DOHH2 (cell line): ENCODE data around the gene GPR4.

Experiments used
- H3F3A ChIP-seq: fragments of 200-600 bp; sonication (generic), shearing (Covaris generic); 2 replicates; pipeline ENCODE4 v1.6.0; 2016; ENCODE audit warnings: antibody characterized with exemption, mild to moderate bottlenecking; ENCODE audit not compliant: control insufficient read depth, insufficient read depth
- H3K27ac ChIP-seq: fragments of 200-600 bp; sonication (generic); 2 replicates; pipeline ENCODE4 v1.5.1; 2014; ENCODE audit warnings: low read depth, mild to moderate bottlenecking, low read length, moderate library complexity
- H3K27me3 ChIP-seq: fragments of 200-600 bp; sonication (generic); 2 replicates; pipeline ENCODE4 v1.6.1; 2014; ENCODE audit warnings: mild to moderate bottlenecking, low read length, mixed read lengths; ENCODE audit not compliant: control insufficient read depth
- H3K36me3 ChIP-seq: fragments of 200-600 bp; sonication (generic); 2 replicates; pipeline ENCODE4 v1.6.1; 2014; ENCODE audit warnings: mild to moderate bottlenecking, low read length, moderate library complexity, mixed read lengths; ENCODE audit not compliant: control insufficient read depth
- H3K4me1 ChIP-seq: fragments of 200-600 bp; sonication (generic); 2 replicates; pipeline ENCODE4 v1.6.1; 2014; ENCODE audit warnings: mild to moderate bottlenecking, low read length, mixed read lengths; ENCODE audit not compliant: control insufficient read depth
- H3K4me2 ChIP-seq: fragments of 200-600 bp; sonication (generic); 2 replicates; pipeline ENCODE4 v1.6.0; 2014; ENCODE audit warnings: mild to moderate bottlenecking, low read length, moderate library complexity
- H3K4me3 ChIP-seq: fragments of 200-600 bp; sonication (generic); 2 replicates; pipeline ENCODE4 v1.5.1; 2014; ENCODE audit warnings: mild to moderate bottlenecking, low read length, mixed read lengths
- H3K79me2 ChIP-seq: fragments of 200-600 bp; sonication (generic); 2 replicates; pipeline ENCODE4 v1.6.1; 2014; ENCODE audit warnings: mild to moderate bottlenecking, low read length, mixed read lengths; ENCODE audit not compliant: control insufficient read depth
- H3K9me2 ChIP-seq: fragments of 200-600 bp; sonication (generic); replicated peaks from 2 replicates; pipeline ENCODE4 v1.6.1; 2014; ENCODE audit warnings: mild to moderate bottlenecking, low read length, mixed read lengths; ENCODE audit not compliant: control insufficient read depth
- H3K9me3 ChIP-seq: fragments of 200-600 bp; sonication (generic); 2 replicates; pipeline ENCODE4 v1.6.1; 2014; ENCODE audit warnings: antibody characterized with exemption, low read length, mixed read lengths; ENCODE audit not compliant: control insufficient read depth, insufficient read depth
- H4K20me1 ChIP-seq: fragments of 200-600 bp; sonication (generic); 2 replicates; pipeline ENCODE4 v1.6.0; 2014; ENCODE audit warnings: low read depth, mild to moderate bottlenecking, antibody characterized with exemption, low read length, moderate library complexity; ENCODE audit not compliant: control insufficient read depth, insufficient read depth
- EZH2phosphoT487 ChIP-seq: fragments of 200-600 bp; sonication (generic); IDR thresholded peaks from 2 replicates; pipeline ENCODE4 v1.6.1; 2017; ENCODE audit warnings: borderline replicate concordance, mild to moderate bottlenecking, antibody characterized with exemption, low read length, moderate library complexity, mixed read lengths
- TF ChIP-seq, protein P1 (sequence below): fragments of 200-600 bp; sonication (generic); IDR thresholded peaks from one replicate; pipeline ENCODE4 v1.5.1; 2014; ENCODE audit warnings: antibody characterized with exemption, mild to moderate bottlenecking, low read depth, low read length; ENCODE audit not compliant: poor library complexity, severe bottlenecking

Gene GPR4

DNA sequence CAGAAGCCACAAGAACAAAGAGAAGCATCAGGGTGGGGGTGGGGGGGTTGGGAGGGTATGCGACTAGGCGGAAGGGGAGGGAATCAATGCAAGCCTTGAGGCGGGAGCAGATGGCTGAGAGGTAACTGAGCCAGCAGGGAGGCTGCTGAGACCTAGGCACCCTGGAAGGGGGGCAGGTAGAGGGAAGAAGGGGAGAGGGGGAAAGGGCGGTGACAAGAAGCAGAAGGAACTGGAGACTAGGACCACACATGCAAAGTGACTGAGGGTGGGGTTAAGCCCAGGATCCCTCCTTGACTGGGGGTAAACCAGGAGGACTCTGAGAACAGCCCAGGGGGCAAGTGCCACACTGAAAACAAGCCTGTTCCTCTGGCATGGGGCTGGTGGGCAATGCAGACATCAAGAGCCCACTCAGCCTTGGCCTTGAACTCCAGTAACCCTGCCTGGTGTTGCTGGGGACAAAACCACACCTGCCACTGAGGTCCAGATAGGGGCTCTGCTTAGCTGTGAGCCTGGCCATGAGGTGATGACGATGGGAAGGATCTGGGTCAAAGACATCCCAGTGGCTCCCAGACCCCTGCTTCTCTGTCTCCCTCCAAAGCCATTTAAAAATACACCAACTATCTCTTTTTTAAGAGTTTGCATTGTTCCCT, 37.8 kb downstream of the GPR4 start:
- H3K4me2 ChIP-seq, result peak overlapping the region; percentile 43
- peak overlapping the region; percentile 50; the same call in 1 of the 2 replicates for H3K27ac ChIP-seq
- peaks cover 12% of the 10 kb centered on the region for H3K79me2 ChIP-seq

DNA sequence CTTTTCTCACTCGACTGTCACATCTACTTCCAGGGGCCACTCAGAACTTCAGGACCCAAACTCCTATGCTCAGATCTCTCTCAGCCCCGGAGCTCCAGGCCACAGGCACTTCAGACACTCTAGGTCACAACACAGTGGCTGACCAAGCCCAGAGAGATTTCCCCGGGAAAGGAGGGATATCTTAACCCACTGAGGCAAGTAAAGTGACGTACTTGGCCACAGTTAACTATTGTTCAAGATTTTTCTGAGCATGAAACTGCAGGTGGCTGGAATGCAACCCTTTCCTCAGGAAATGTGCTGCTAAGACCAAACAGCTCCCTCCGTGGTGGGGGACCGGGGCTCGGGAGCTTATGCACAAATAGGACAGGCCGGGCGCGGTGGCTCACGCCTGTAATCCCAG, 41.3 kb downstream of the GPR4 start:
- Histone ChIP-seq H4K20me1 (no peaks in the 10 kb centered on the region), H3K4me3 (no peak overlapping the region), H3F3A (0 out of 2 replicates have a peak, but pooled peaks cover 4% of the 10 kb centered on the region), H3K27me3 (no peaks in the 10 kb centered on the region), H3K79me2 (peaks cover 21% of the 10 kb centered on the region), H3K4me2 (no peak overlapping the region), H3K4me1 (peaks cover 41% of the 10 kb centered on the region), H3K36me3 (no peaks in the 10 kb centered on the region), H3K27ac (no peak overlapping the region), H3K9me2 (no peaks in the 10 kb centered on the region), H3K9me3 (no peaks in the 10 kb centered on the region)
- TF ChIP-seq, protein P1, sequence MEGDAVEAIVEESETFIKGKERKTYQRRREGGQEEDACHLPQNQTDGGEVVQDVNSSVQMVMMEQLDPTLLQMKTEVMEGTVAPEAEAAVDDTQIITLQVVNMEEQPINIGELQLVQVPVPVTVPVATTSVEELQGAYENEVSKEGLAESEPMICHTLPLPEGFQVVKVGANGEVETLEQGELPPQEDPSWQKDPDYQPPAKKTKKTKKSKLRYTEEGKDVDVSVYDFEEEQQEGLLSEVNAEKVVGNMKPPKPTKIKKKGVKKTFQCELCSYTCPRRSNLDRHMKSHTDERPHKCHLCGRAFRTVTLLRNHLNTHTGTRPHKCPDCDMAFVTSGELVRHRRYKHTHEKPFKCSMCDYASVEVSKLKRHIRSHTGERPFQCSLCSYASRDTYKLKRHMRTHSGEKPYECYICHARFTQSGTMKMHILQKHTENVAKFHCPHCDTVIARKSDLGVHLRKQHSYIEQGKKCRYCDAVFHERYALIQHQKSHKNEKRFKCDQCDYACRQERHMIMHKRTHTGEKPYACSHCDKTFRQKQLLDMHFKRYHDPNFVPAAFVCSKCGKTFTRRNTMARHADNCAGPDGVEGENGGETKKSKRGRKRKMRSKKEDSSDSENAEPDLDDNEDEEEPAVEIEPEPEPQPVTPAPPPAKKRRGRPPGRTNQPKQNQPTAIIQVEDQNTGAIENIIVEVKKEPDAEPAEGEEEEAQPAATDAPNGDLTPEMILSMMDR, result no peak
- TF ChIP-seq EZH2phosphoT487, result no peak

More for the DNA sequence above, 37.8 kb downstream of the GPR4 start:
- Histone ChIP-seq H3K9me2 (no peaks in the 10 kb centered on the region), H3F3A (peaks cover under 1% of the 10 kb centered on the region; the same call in 1 of the 2 replicates), H4K20me1 (no peaks in the 10 kb centered on the region), H3K9me3 (no peaks in the 10 kb centered on the region), H3K27me3 (no peaks in the 10 kb centered on the region), H3K4me1 (peaks cover 28% of the 10 kb centered on the region), H3K4me3 (peak overlapping the region; percentile 15; the same call in 1 of the 2 replicates), H3K36me3 (no peaks in the 10 kb centered on the region)
- TF ChIP-seq EZH2phosphoT487, result no peak
- TF ChIP-seq, protein P1, result no peak

DNA sequence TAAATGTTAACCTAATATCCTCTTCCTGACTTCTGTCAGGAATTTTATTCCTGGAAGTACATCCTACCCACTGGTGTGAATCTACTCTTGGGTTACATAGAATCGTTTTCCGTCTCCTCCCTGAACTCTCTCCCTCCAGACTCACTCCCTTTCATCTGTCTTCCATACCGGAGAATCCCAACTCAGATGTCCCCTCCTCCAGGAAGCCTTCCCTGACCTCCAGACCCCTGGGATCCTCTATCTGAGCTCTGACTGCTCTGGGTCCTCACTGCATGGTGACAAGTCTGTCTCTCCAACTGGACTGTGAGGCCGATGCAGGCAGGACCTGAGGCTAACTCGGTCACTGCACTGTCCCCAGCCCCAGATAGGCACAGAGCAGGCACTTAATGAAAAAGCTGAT, 42.0 kb downstream of the GPR4 start:
- 0 out of 2 replicates have a peak, but pooled peaks cover 4% of the 10 kb centered on the region for H3F3A ChIP-seq
- no peak overlapping the region for H3K27ac ChIP-seq
- no peak overlapping the region for H3K4me2 ChIP-seq
- no peaks in the 10 kb centered on the region for H3K9me2 ChIP-seq
- H3K36me3 ChIP-seq, result no peaks in the 10 kb centered on the region
- peaks cover 21% of the 10 kb centered on the region for H3K79me2 ChIP-seq
- peaks cover 41% of the 10 kb centered on the region for H3K4me1 ChIP-seq
- no peaks in the 10 kb centered on the region for H3K9me3 ChIP-seq
- H3K4me3 ChIP-seq, result no peak overlapping the region
- TF ChIP-seq, protein P1, result no peak
- no peak for TF ChIP-seq EZH2phosphoT487
- H4K20me1 ChIP-seq, result no peaks in the 10 kb centered on the region
- no peaks in the 10 kb centered on the region for H3K27me3 ChIP-seq
